Measurements from ENCODE around the gene CLTA.
"Not testable (repeated sequence)": the region's sequence is repeated elsewhere in the genome, so short reads cannot be mapped to it uniquely, and the experiment has no call there.

CLTA gene

GRCh38 chr9:36191290-36191645, 547 bp downstream of the CLTA start:
- no peak for DNase-seq (ENCODE audit: low spot score)

GRCh38 chr9:36191686-36192085, 965 bp downstream of the CLTA start:
- DNase-seq (ENCODE audit: low spot score): no peak

- DNase-seq (ENCODE audit: low spot score): peak; percentile 66
Measured at GRCh38 chr9:36192196-36192595, 1.5 kb downstream of the CLTA start.

GRCh38 chr9:36193023-36193422, 2.3 kb downstream of the CLTA start:
- no peak for DNase-seq (ENCODE audit: low spot score)

GRCh38 chr9:36194326-36195000, 3.7 kb downstream of the CLTA start:
- DNase-seq (ENCODE audit: low spot score): no peak

GRCh38 chr9:36204906-36205547, 14.3 kb downstream of the CLTA start:
- no peak for DNase-seq (ENCODE audit: low spot score)

GRCh38 chr9:36207016-36207415, 16.3 kb downstream of the CLTA start:
- DNase-seq (ENCODE audit: low spot score): no peak

GRCh38 chr9:36207546-36208012, 16.9 kb downstream of the CLTA start:
- no peak for DNase-seq (ENCODE audit: low spot score)

- DNase-seq (ENCODE audit: low spot score): no peak
Measured at GRCh38 chr9:36208521-36209253, 18.0 kb downstream of the CLTA start.

- no peak for DNase-seq (ENCODE audit: low spot score)
Measured at GRCh38 chr9:36210722-36211121, 20.0 kb downstream of the CLTA start.

GRCh38 chr9:36211510-36211909, 20.8 kb downstream of the CLTA start:
- DNase-seq (ENCODE audit: low spot score): no peak

GRCh38 chr9:36213387-36213786, 22.7 kb downstream of the CLTA start:
- no peak for DNase-seq (ENCODE audit: low spot score)

GRCh38 chr9:36213989-36214388, 23.3 kb downstream of the CLTA start:
- no peak for DNase-seq (ENCODE audit: low spot score)

GRCh38 chr9:36214571-36214970, 23.9 kb downstream of the CLTA start:
- no peak for DNase-seq (ENCODE audit: low spot score)

GRCh38 chr9:36217256-36217968, 26.7 kb downstream of the CLTA start:
- no peak for DNase-seq (ENCODE audit: low spot score)

- no peak for DNase-seq (ENCODE audit: low spot score)
Measured at GRCh38 chr9:36218011-36218410, 27.3 kb downstream of the CLTA start.

GRCh38 chr9:36218411-36218901, 27.7 kb downstream of the CLTA start:
- DNase-seq (ENCODE audit: low spot score): no peak

- DNase-seq (ENCODE audit: low spot score): no peak
Measured at GRCh38 chr9:36221667-36222066, 30.9 kb downstream of the CLTA start.

- no peak for DNase-seq (ENCODE audit: low spot score)
Measured at GRCh38 chr9:36222449-36222848, 31.7 kb downstream of the CLTA start.

GRCh38 chr9:36237230-36237629, 46.5 kb downstream of the CLTA start:
- no peak for DNase-seq (ENCODE audit: low spot score)

GRCh38 chr9:36239205-36239604, 48.5 kb downstream of the CLTA start:
- DNase-seq (ENCODE audit: low spot score): not testable (repeated sequence)

GRCh38 chr9:36239675-36240074, 49.0 kb downstream of the CLTA start:
- DNase-seq (ENCODE audit: low spot score): not testable (repeated sequence)
